Prostate gland (tissue), 2 donors: ENCODE measurements around the gene LRRC51.

Experiments used
- CTCF ChIP-seq, 4 experiments: fragments of 200-600 bp in 2 of 4; fragments of 450-650 bp in 2 of 4; sonication (generic) in 2 of 4; IDR thresholded peaks; 1 replicate in 3 of 4; 2 replicates in 1 of 4; pipeline ENCODE4 v1.5.1; 2016 to 2019; ENCODE audit warnings: antibody characterized with exemption in 4 of 4, mild to moderate bottlenecking in 2 of 4, moderate library complexity in 2 of 4
- POLR2A ChIP-seq: fragments of 450-650 bp; IDR thresholded peaks from one replicate; pipeline ENCODE4 v1.6.1; 2016; ENCODE audit warnings: antibody characterized with exemption, mild to moderate bottlenecking
- POLR2AphosphoS5 ChIP-seq: sonication (generic); formaldehyde crosslinking; IDR thresholded peaks from one replicate; pipeline ENCODE4 v1.6.1; 2017; ENCODE audit warnings: antibody characterized with exemption

GRCh38 chr11:72048766-72049460, 31.7 kb upstream of the LRRC51 start:
- TF ChIP-seq CTCF (IDR thresholded peaks at IDR 0.05) (no peak), POLR2A (no peak), POLR2AphosphoS5 (no peak)
